ENCODE results near the gene PPP2R2C. TPM values are rescaled to one million over a fixed set of nuclear protein-coding genes. Genes with fewer than 3 reads are reported as not detected.

The PPP2R2C gene
- total and polyA plus RNA-seq, 2 experiments from 2014 or later: 1.3 to 9.2 TPM

GRCh38 chr4:6361076-6361784 lies 111.2 kb downstream of the PPP2R2C start:
- H3K4me2 ChIP-seq: no peak overlapping the region
- ATAC-seq: no peak
- no peak overlapping the region; the same call in 1 of the 2 replicates for H3K27ac Mint-ChIP-seq

More at GRCh38 chr4:6361076-6361784, 111.2 kb downstream of the PPP2R2C start:
- Mint-ChIP-seq H3K36me3 (ENCODE audit: low read depth) (no peaks in the 10 kb centered on the region), H3K4me3 (no peak overlapping the region), H3K4me1 (peaks cover 6% of the 10 kb centered on the region), H3K9me3 (no peaks in the 10 kb centered on the region; the same call in 1 of the 3 replicates), H3K27me3 (ENCODE audit: insufficient read depth, low read depth, poor library complexity) (peaks cover 12% of the 10 kb centered on the region)
- TF ChIP-seq ZNF331 (CRISPR knock-in tag; IDR thresholded peaks at IDR 0.05; ENCODE audit: low read depth) (no peak), POLR2AphosphoS5 (IDR thresholded peaks at IDR 0.05; ENCODE audit: low read depth) (no peak), EZH2phosphoT487 (IDR thresholded peaks at IDR 0.05; ENCODE audit: unreplicated experiment) (no peak), REST (IDR thresholded peaks at IDR 0.05; ENCODE audit: unreplicated experiment) (no peak), EZH2 (IDR thresholded peaks at IDR 0.05; ENCODE audit: low read depth, unreplicated experiment) (no peak), ZNF114 (CRISPR knock-in tag; IDR thresholded peaks at IDR 0.05) (no peak), NANOG (IDR thresholded peaks at IDR 0.05; ENCODE audit: borderline replicate concordance) (no peak), ZNF462 (CRISPR knock-in tag; IDR thresholded peaks at IDR 0.05) (no peak), STAT1 (IDR thresholded peaks at IDR 0.05; ENCODE audit: unreplicated experiment) (no peak), CREB1 (CRISPR knock-in tag; IDR thresholded peaks at IDR 0.05; ENCODE audit: low read depth) (no peak), ETS1 (IDR thresholded peaks at IDR 0.05) (no peak), JUNB (IDR thresholded peaks at IDR 0.05; ENCODE audit: unreplicated experiment) (no peak), CTCF (conservative IDR thresholded peaks at IDR 0.05; ENCODE audit: low read depth in 2 of 2) (no peak)
- no peak overlapping the region for H3K4me3 ChIP-seq
- H3K4me1 ChIP-seq (ENCODE audit: insufficient read depth): no peaks in the 10 kb centered on the region
- H3F3A ChIP-seq (replicated peaks; ENCODE audit: low read depth): no peaks in the 10 kb centered on the region
- no peak overlapping the region for H2AFZ ChIP-seq
- H3K36me3 ChIP-seq (ENCODE audit: insufficient read depth): no peaks in the 10 kb centered on the region
- DNase-seq (ENCODE audit: low spot score): no peak
- no peaks in the 10 kb centered on the region for H3K27me3 ChIP-seq (ENCODE audit: insufficient read depth)
- no peaks in the 10 kb centered on the region for H4K20me1 ChIP-seq (replicated peaks; ENCODE audit: insufficient read depth)
- no peaks in the 10 kb centered on the region for H3K79me2 ChIP-seq (replicated peaks; ENCODE audit: insufficient read depth)
- H3K9me2 ChIP-seq (ENCODE audit: insufficient read depth): no peaks in the 10 kb centered on the region
- no peak overlapping the region for H3K27ac ChIP-seq (ENCODE audit: low read depth)

All from GM23338 (cell line).